Endothelial cell of umbilical vein (primary cell): ENCODE data around the gene DCUN1D5.
A peak's percentile ranks its signal among the peaks of the same experiment; 100 is the strongest.

ENCODE experiments used
- CTCF ChIP-seq, 2 donors: IDR thresholded peaks; 1 replicate in 1 of 2; 2 replicates in 1 of 2; pipeline ENCODE4 v1.5.1; 2011; ENCODE audit warnings: low read length in 2 of 2, mild to moderate bottlenecking in 2 of 2, moderate library complexity in 2 of 2, control low read depth in 1 of 2, inconsistent platforms in 1 of 2, low read depth in 1 of 2; ENCODE audit not compliant: insufficient read depth in 1 of 2; ENCODE audit errors: extremely low read depth in 1 of 2
- EZH2 ChIP-seq: IDR thresholded peaks from 2 replicates; pipeline ENCODE4 v1.6.1; 2012; ENCODE audit warnings: borderline replicate concordance, low read depth, mild to moderate bottlenecking, moderate library complexity, low read length, inconsistent platforms; ENCODE audit not compliant: severe bottlenecking
- FOS ChIP-seq: IDR thresholded peaks from 2 replicates; pipeline ENCODE4 v1.6.1; 2011; ENCODE audit warnings: mild to moderate bottlenecking, low read length, moderate library complexity, borderline replicate concordance; ENCODE audit not compliant: insufficient read depth
- GATA2 ChIP-seq: IDR thresholded peaks from 2 replicates; pipeline ENCODE4 v1.7.0; 2011; ENCODE audit warnings: low read depth, mild to moderate bottlenecking, moderate library complexity, mixed read lengths, low read length; ENCODE audit not compliant: insufficient read length, insufficient read depth
- MAX ChIP-seq: IDR thresholded peaks from 2 replicates; pipeline ENCODE4 v1.6.1; 2011; ENCODE audit not compliant: insufficient read depth, insufficient read length
- MYC ChIP-seq: IDR thresholded peaks from one replicate; pipeline ENCODE4 v1.6.1; 2011; ENCODE audit warnings: mild to moderate bottlenecking, low read depth, low read length
- POLR2A ChIP-seq: IDR thresholded peaks from 2 replicates; pipeline ENCODE4 v1.6.1; 2012; ENCODE audit warnings: low read depth, mild to moderate bottlenecking, control low read depth, low read length
- POLR2AphosphoS5 ChIP-seq: IDR thresholded peaks from 2 replicates; pipeline ENCODE4 v1.6.1; 2012; ENCODE audit warnings: low read depth, mild to moderate bottlenecking, control low read depth, low read length, moderate library complexity; ENCODE audit not compliant: insufficient read depth

DNA sequence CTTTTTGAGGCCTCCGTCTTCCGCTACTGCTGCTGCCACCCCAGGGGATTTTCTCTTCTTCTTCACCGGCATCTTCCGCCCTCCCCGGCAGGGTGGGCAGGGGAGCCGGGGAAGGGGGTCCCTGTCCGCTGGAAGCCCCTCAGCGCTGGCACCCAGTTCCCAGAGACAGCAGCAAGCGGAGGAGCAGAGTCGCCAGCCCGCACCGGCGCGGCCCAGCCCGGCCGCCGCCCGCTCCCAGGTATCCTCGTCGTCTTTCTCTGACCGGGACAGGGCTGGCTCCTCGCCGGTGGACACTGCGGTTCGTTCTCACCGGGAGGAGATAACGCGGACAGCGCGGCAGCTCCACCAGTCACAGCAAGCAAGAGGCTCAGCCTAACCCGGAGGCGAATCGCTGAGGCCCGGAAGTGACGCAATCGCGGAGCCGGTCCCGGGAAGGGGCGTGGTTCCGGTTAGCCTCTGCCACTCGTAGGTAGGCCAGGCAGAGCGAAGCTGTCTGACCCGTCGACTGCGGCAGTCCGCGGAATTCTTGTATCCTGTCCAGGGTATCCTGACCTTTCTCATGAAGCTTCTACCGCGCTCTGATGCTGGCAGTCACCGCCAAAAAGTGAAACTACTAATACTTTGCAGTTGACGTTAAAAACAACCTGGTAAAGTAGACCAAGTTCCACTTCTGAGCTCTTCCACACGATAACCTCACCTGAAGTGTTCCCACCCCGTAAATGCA lies at the start of gene DCUN1D5:
- TF ChIP-seq POLR2AphosphoS5 (peak; percentile 75), FOS (no peak), MAX (no peak), CTCF (IDR thresholded peaks at IDR 0.05; ENCODE audit: extremely low read depth in 1 of 2, insufficient read depth in 1 of 2, low read depth in 1 of 2, low read length in 2 of 2) (no peak), POLR2A (peak; percentile 97), MYC (no peak), GATA2 (no peak), EZH2 (no peak)
